GM21447 (cell line): ENCODE data around the gene GSS.

Source experiments
- ATAC-seq: cut with Tn5 transposase; IDR thresholded peaks from one replicate; pipeline ENCODE4 v1.9.1; 2021; ENCODE audit not compliant: unreplicated experiment

Gene GSS

GRCh38 chr20:34947336-34947735 lies 8.3 kb downstream of the GSS start:
- ATAC-seq = no peak

DNA sequence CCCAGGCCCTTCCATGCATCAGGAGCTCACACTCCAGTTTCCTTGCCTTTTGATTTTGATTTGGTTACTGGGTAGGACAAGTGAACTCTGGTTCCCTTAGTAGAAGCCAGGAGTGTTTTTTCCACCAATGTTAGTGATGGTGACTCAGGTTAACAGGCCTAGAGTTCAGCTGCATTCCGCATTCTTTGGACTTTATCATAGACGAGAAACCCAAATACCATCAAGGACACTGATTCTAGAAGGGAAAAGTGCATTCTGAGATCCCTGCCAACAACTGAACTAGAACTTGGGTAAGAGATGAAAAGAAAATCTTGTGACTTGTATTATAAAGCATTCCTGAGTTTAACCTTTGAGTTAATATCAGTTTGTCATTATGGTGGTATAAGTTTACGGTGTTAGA lies 8.9 kb downstream of the GSS start:
- ATAC-seq = no peak

DNA sequence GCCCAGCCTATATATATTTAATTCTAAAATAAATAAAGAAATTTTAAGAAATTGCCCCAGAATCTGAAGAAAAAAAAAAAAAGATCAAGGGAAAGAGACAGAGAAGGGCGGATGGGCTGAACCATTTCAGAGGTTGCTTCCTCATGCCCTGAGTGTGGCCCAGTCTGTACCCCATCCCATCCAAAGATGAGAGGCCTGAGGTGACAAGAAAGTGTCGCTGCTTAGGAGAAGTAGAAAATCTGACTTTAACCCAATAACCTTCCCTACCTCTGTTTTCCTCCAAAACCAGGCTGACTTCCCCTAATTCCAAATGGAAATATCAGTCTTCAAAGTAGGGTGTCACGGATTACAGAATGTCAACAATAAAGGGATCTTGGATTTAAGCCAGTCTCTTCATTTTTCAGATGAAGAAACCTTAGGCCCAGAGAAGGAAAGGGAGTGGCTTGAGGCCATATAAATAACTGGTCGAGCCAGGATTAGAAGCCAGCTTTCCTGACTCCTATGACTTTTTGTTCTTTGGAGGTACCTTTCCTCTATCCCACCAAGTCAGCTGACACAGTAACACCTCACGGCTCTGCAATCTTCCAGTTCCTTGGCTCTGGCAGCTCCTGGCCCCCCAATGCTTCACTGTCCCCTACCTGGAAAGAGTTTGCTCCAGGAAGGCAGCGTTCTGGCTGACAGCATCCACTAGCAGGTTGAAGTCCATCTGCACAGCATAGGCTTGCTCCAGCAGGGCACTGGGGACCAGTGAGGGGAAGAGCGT lies 10.1 kb downstream of the GSS start:
- ATAC-seq = no peak

DNA sequence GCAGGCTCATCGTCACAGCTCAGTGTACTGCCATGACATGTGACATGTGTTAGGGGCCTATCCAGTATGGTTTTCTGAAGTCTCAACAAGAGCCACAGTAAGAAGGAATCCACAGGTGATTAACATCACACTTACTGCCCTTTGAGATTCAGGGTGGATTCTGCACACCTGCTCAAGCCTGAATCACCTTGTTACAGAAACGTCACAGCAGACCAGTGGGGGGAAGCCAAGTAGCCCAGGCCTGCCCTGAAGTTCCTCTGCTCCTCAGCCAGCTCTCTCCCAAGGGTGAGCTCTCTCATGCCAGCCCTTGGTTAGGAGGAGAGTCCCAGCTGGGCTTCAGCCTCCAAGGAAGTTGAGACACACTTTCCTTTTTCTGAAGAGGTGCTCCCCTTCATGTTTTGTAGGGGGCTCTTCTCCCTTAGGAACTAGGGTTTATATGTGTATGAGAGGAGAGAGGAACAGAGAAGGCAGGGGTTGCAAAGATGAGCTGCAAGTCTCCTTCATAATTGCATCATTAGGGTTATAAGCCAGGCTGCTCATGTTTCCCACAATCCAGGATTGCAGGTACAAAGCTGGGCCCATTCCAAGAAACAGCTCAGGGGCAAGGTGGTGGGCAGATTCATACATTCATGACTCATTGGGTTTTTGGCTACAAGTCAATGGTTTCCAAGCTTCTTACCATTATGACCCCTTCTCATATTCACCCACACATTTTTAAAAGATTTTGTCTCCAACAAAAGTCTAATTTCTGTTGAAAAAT lies 11.6 kb downstream of the GSS start:
- ATAC-seq = no peak

GRCh38 chr20:34942301-34942700 lies 13.3 kb downstream of the GSS start:
- ATAC-seq = no peak

DNA sequence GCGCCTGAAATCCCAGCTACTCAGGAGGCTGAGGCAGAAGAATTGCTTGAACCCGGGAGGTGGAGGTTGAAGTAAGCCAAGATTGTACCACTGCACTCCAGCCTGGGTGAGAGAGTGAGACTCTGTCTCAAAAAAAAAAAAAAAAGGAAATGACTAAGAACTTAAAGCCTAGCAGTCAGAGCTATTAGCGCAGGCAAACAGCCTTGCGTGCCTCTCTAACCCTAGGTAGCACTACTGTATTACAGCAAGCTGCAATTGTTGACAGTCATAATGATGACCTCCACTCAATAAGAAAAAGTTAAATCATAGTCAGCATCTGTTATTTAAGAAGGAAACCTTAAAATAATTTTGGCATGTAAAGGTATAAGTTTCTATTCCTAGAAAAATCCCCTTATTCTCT lies 14.4 kb downstream of the GSS start:
- ATAC-seq = no peak

DNA sequence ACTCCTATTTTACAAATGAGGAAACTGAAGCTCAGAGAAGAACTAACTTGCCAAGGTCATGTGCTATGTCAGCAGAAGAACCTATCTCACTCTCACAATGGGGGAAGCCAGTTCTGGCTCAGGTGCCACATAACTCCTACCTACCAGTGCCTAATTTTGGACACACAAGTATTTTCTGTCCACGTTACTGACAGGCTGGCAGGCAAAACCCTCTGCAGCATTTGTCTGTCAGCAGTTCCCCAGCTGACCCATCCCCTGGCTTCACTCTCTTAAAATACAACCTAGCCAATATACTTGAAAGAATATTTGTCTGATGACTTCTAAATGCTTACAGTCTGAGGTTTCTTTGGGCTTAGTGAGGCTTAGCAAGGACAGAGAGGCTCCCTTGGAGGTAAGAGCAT lies 15.5 kb downstream of the GSS start:
- no peak for ATAC-seq

DNA sequence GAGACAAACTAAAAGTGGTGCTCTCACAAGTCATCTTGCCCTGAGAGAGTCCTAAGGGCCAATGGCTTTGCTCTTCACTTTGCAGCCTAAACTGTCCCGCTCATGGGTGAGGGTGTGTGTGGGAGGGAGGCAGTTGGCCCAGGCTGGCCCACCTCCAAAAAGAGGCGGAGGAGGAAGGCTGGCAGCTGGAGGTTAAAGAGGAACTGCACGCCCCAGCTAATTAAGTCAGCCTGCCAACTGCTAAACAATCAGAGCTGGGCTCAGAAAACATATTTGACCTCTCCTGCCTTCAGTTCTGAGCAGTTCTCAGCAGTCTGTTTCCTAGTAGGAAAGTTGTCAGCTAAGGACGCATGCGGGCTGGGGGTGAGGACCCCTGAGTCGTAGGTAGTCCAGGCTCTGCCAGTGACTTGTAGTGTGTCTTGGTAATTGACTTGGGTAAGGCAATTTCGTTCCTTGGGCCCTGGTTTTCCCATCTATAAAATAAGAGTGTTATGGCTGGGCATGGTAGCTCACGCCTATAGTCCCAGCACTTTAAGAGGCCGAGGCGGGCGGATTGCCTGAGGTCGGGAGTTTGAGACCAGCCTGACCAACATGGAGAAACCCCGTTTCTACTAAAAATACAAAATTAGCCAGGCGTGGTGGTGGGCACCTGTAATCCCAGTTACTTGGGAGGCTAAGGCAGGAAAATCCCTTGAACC lies 17.0 kb downstream of the GSS start:
- ATAC-seq = no peak

- no peak for ATAC-seq
Measured at GRCh38 chr20:34931771-34932170, 23.8 kb downstream of the GSS start.

DNA sequence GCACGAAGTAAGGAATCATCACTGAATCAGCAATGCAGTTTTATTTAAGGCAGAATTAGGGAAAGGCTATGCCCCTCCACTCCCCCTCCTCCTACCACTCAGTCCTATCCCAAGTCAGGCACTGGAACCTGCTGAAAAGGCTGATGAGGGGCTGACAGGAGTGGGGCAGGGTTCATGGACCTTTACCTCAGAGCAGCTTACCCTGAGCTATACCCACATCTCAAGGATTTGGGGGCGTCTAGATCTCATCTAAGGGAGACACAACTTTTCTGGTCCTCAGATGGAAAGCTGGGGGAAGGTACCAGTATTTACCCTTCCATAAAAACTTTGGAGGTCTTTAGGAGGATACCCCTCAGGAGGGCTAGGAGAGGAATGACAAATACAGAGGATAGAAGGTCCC lies 27.2 kb downstream of the GSS start:
- ATAC-seq = no peak

DNA sequence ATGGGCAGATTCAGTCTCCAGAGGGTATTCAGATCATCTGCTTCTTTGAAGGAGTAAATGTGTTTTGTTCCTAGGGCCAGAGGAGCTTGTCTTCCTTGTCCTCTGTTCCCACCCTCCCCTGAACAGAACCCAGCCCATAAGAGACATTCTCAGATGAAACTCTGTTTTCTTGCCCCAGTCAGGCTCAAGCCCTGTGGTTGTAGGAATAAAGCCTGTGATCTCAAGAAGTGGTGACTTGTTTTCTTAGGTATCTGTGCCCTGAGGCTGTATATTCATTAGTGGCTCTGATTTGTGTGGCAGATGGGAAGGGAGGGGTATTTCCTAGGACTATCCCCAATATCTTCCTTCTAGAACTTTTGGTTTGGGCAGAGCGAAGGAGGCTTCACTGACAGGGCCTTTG lies 27.9 kb downstream of the GSS start:
- no peak for ATAC-seq

DNA sequence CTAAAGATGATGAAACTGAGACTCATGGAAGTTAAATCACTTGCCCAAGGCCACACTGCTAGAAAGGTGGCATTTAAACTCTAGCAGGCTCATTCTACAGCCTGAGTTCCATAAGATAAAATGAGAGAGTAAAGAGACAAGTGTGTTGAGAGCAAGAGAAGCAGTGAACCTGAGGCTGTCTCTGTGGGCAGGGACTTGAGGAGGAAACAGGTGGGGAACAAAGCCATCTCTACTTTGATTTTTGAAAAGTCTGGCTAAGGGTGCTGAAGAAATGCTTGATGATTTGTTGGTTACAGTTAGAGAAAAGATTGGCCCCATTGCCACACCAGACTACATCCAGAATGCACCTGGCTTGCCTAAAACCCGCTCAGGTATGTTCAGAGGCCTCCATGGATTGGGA lies 29.0 kb downstream of the GSS start:
- ATAC-seq = no peak

- no peak for ATAC-seq
Measured at GRCh38 chr20:34925981-34926380, 29.6 kb downstream of the GSS start.

- no peak for ATAC-seq
Measured at GRCh38 chr20:34925341-34925740, 30.3 kb downstream of the GSS start.

DNA sequence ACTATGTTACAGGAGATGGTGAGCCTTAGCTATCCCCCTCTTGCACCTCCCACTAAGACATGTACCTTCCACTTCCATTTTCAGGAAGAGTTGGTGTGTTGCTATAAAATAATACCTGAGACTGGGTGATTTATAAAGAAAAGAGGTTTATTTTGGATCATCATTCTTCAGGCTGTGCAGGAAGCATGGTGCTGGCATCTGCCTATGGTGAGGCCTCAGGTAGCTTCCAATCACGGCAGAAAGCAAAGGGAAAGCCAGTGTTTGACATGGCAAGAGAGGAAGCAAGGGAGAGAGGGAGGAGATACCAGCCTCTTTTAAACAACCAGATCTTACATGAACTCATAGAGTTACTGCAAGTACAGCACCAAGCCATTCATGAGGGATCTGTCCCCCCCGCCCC lies 32.2 kb downstream of the GSS start:
- no peak for ATAC-seq

DNA sequence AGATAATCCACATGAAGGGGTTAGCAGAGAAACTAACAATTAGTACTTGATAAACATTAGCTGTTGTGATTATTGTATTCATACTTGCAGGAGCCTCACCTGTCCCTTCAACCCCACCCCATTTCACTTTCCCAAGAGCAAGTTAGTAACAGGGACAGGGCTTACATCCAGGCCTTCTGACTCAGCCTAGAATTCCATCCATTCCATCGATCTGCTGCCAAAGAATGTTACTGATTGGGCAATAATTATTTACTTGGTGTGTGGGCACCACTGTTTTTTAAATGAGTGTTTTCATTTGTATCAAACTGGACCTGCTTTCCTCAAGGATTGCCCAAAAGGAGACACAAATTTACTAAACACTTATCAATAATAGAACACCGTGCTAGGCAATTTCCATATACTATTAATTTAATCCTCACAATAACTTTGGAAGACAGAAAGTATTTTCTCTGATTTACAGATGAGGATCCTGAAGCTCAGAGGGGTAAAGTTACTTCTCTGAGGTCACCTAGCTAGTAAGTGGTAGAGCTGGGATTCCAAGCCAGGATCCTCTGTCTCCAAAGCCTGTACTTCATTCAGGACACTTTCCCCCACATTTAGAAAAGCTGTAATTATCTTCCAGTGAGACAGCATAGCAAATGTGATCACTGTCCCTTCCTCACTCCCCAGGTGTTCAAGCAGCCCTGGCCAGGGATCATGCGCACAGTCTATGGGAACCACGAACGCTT lies 32.8 kb downstream of the GSS start:
- no peak for ATAC-seq

- no peak for ATAC-seq
Measured at GRCh38 chr20:34921436-34921835, 34.2 kb downstream of the GSS start.

DNA sequence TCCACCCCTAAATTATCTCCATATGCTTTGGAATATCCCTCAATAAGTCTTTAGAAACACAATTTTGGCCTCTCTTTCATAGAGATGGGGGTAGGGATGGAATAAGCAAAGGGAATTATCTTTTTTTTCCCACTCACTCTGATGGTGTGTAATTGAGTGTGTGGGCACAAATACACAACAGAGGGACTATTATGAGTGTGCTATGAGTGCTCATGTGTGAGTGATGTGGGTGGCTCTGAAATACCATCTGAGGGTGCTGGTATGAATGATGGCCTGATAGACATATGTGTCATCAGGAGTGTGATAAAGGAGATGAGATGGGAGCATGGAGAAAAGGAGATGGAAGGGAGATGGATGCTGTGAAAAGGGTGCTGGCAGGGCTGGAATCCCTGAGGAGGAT lies 35.6 kb downstream of the GSS start:
- ATAC-seq = no peak

- ATAC-seq = no peak
Measured at GRCh38 chr20:34916774-34917354, 38.7 kb downstream of the GSS start.

GRCh38 chr20:34915749-34916455 lies 39.7 kb downstream of the GSS start:
- no peak for ATAC-seq
